HEK293 (cell line): Measurements from ENCODE around the gene DEFB125.

Source experiments
- GFI1B ChIP-seq: fragments of 450-650 bp; formaldehyde crosslinking; IDR thresholded peaks from 2 replicates; pipeline ENCODE4 v1.5.1; 2016; ENCODE audit warnings: missing biosample characterization, missing genetic modification characterization
- KLF10 ChIP-seq: fragments of 450-650 bp; IDR thresholded peaks from 2 replicates; pipeline ENCODE4 v1.5.1; 2018; ENCODE audit warnings: missing biosample characterization, mild to moderate bottlenecking, missing genetic modification characterization
- KLF8 ChIP-seq: fragments of 450-650 bp; formaldehyde crosslinking; IDR thresholded peaks from 2 replicates; pipeline ENCODE4 v1.5.1; 2016; ENCODE audit warnings: missing biosample characterization, missing genetic modification characterization
- PATZ1 ChIP-seq: fragments of 450-650 bp; formaldehyde crosslinking; IDR thresholded peaks from 2 replicates; pipeline ENCODE4 v1.5.1; 2016; ENCODE audit warnings: missing biosample characterization, missing genetic modification characterization
- PRDM4 ChIP-seq: fragments of 450-650 bp; formaldehyde crosslinking; IDR thresholded peaks from 2 replicates; pipeline ENCODE4 v1.5.1; 2017; ENCODE audit warnings: missing biosample characterization, missing genetic modification characterization
- SCRT2 ChIP-seq: fragments of 450-650 bp; formaldehyde crosslinking; IDR thresholded peaks from 2 replicates; pipeline ENCODE4 v1.5.1; 2016; ENCODE audit warnings: missing biosample characterization, missing genetic modification characterization
- SP3 ChIP-seq: fragments of 450-650 bp; formaldehyde crosslinking; IDR thresholded peaks from 2 replicates; pipeline ENCODE4 v1.5.1; 2016; ENCODE audit warnings: missing biosample characterization, missing genetic modification characterization
- ZBTB10 ChIP-seq: fragments of 450-650 bp; formaldehyde crosslinking; IDR thresholded peaks from 2 replicates; pipeline ENCODE4 v1.5.1; 2016; ENCODE audit warnings: missing biosample characterization, missing genetic modification characterization
- ZBTB17 ChIP-seq: fragments of 450-650 bp; formaldehyde crosslinking; IDR thresholded peaks from 2 replicates; pipeline ENCODE4 v1.5.1; 2016; ENCODE audit warnings: missing biosample characterization, missing genetic modification characterization
- ZBTB20 ChIP-seq: fragments of 450-650 bp; formaldehyde crosslinking; IDR thresholded peaks from 2 replicates; pipeline ENCODE4 v1.5.1; 2016; ENCODE audit warnings: missing biosample characterization, missing genetic modification characterization
- ZBTB7A ChIP-seq: fragments of 450-650 bp; formaldehyde crosslinking; IDR thresholded peaks from 2 replicates; pipeline ENCODE4 v1.5.1; 2016; ENCODE audit warnings: low read depth, missing biosample characterization, missing genetic modification characterization
- ZFP37 ChIP-seq: fragments of 450-650 bp; formaldehyde crosslinking; IDR thresholded peaks from 2 replicates; pipeline ENCODE4 v1.5.1; 2016; ENCODE audit warnings: missing biosample characterization, missing genetic modification characterization
- ZFP69B ChIP-seq: fragments of 450-650 bp; formaldehyde crosslinking; IDR thresholded peaks from 2 replicates; pipeline ENCODE4 v1.5.1; 2016; ENCODE audit warnings: missing biosample characterization, missing genetic modification characterization
- ZNF132 ChIP-seq: fragments of 450-650 bp; formaldehyde crosslinking; IDR thresholded peaks from 2 replicates; pipeline ENCODE4 v1.5.1; 2017; ENCODE audit warnings: missing biosample characterization, missing genetic modification characterization, borderline replicate concordance
- ZNF169 ChIP-seq: fragments of 450-650 bp; formaldehyde crosslinking; IDR thresholded peaks from 2 replicates; pipeline ENCODE4 v1.5.1; 2016; ENCODE audit warnings: missing biosample characterization, missing genetic modification characterization
- ZNF266 ChIP-seq: fragments of 450-650 bp; formaldehyde crosslinking; IDR thresholded peaks from 2 replicates; pipeline ENCODE4 v1.5.1; 2016; ENCODE audit warnings: missing biosample characterization, missing genetic modification characterization, low read depth
- ZNF274 ChIP-seq, 2 experiments: fragments of 200-500 bp in 1 of 2; fragments of 450-650 bp in 1 of 2; sonication (Bioruptor generic) in 1 of 2; formaldehyde crosslinking in 1 of 2; IDR thresholded peaks; 2 replicates each; pipeline versions ENCODE4 v1.5.1 to v1.6.1; 2014 to 2016; ENCODE audit warnings: borderline replicate concordance in 1 of 2, inconsistent platforms in 1 of 2, low read length in 1 of 2, missing biosample characterization in 1 of 2, missing genetic modification characterization in 1 of 2
- ZNF280C ChIP-seq: fragments of 450-650 bp; formaldehyde crosslinking; IDR thresholded peaks from 2 replicates; pipeline ENCODE4 v1.5.1; 2016; ENCODE audit warnings: missing biosample characterization, missing genetic modification characterization
- ZNF302 ChIP-seq: fragments of 450-650 bp; formaldehyde crosslinking; IDR thresholded peaks from 2 replicates; pipeline ENCODE4 v1.5.1; 2016; ENCODE audit warnings: missing biosample characterization, missing genetic modification characterization, low read depth
- ZNF311 ChIP-seq: fragments of 450-650 bp; formaldehyde crosslinking; IDR thresholded peaks from 2 replicates; pipeline ENCODE4 v1.5.1; 2017; ENCODE audit warnings: missing biosample characterization, missing genetic modification characterization, borderline replicate concordance
- ZNF423 ChIP-seq: fragments of 450-650 bp; formaldehyde crosslinking; IDR thresholded peaks from 2 replicates; pipeline ENCODE4 v1.5.1; 2016; ENCODE audit warnings: missing biosample characterization, missing genetic modification characterization
- ZNF501 ChIP-seq: fragments of 450-650 bp; formaldehyde crosslinking; IDR thresholded peaks from 2 replicates; pipeline ENCODE4 v1.5.1; 2016; ENCODE audit warnings: missing biosample characterization, missing genetic modification characterization
- ZNF585B ChIP-seq: fragments of 450-650 bp; formaldehyde crosslinking; IDR thresholded peaks from 2 replicates; pipeline ENCODE4 v1.5.1; 2016; ENCODE audit warnings: missing biosample characterization, missing genetic modification characterization
- ZNF677 ChIP-seq: fragments of 450-650 bp; IDR thresholded peaks from 2 replicates; pipeline ENCODE4 v1.5.0; 2018; ENCODE audit warnings: missing biosample characterization, mild to moderate bottlenecking, missing genetic modification characterization, moderate library complexity
- ZNF776 ChIP-seq: fragments of 450-650 bp; formaldehyde crosslinking; IDR thresholded peaks from 2 replicates; pipeline ENCODE4 v1.5.0; 2017; ENCODE audit warnings: missing biosample characterization, missing genetic modification characterization, borderline replicate concordance
- ZSCAN4 ChIP-seq: fragments of 450-650 bp; formaldehyde crosslinking; IDR thresholded peaks from 2 replicates; pipeline ENCODE4 v1.5.1; 2017; ENCODE audit warnings: missing biosample characterization, missing genetic modification characterization

Gene DEFB125

GRCh38 chr20:60035-60918, 27.2 kb upstream of the DEFB125 start (continued):
- TF ChIP-seq PATZ1 (tag by site-specific recombination) (no peak), ZNF585B (tag by site-specific recombination) (no peak), ZBTB7A (tag by site-specific recombination) (0 out of 2 replicates have a peak, but pooled peaks have one; percentile 17), SCRT2 (tag by site-specific recombination) (0 out of 2 replicates have a peak, but pooled peaks have one; percentile 10), GFI1B (tag by site-specific recombination) (no peak), ZNF274 (IDR thresholded peaks at IDR 0.05; ENCODE audit: low read length) (no peak), ZNF274 (tag by site-specific recombination; IDR thresholded peaks at IDR 0.05; ENCODE audit: borderline replicate concordance) (no peak), ZNF169 (tag by site-specific recombination) (no peak), SP3 (tag by site-specific recombination) (peak; percentile 45; the same call in 1 of the 2 replicates), PRDM4 (no peak), ZNF677 (tag by site-specific recombination) (no peak), ZNF132 (no peak), ZBTB10 (peak; percentile 56; the same call in 1 of the 2 replicates), ZNF280C (no peak), ZNF266 (tag by site-specific recombination) (0 out of 2 replicates have a peak, but pooled peaks have one; percentile 11), ZBTB17 (tag by site-specific recombination) (peak; percentile 89), KLF10 (tag by site-specific recombination) (no peak), ZNF302 (tag by site-specific recombination) (no peak), ZBTB20 (tag by site-specific recombination) (0 out of 2 replicates have a peak, but pooled peaks have one; percentile 22), ZSCAN4 (tag by site-specific recombination) (0 out of 2 replicates have a peak, but pooled peaks have one; percentile 18), ZFP69B (tag by site-specific recombination) (peak; percentile 52; the same call in 1 of the 2 replicates), ZNF501 (tag by site-specific recombination) (no peak), ZNF311 (tag by site-specific recombination) (no peak), ZNF423 (tag by site-specific recombination) (no peak), ZFP37 (tag by site-specific recombination) (peak; percentile 73; the same call in 1 of the 2 replicates), ZNF776 (tag by site-specific recombination) (no peak), KLF8 (no peak)
